Measurements from ENCODE around the gene GSTP1.
"Not testable (repeated sequence)": the region's sequence is repeated elsewhere in the genome, so short reads cannot be mapped to it uniquely, and the experiment has no call there.

GRCh38 chr11:67626131-67626833, 42.7 kb downstream of the GSTP1 start:
- TF ChIP-seq, protein P1, sequence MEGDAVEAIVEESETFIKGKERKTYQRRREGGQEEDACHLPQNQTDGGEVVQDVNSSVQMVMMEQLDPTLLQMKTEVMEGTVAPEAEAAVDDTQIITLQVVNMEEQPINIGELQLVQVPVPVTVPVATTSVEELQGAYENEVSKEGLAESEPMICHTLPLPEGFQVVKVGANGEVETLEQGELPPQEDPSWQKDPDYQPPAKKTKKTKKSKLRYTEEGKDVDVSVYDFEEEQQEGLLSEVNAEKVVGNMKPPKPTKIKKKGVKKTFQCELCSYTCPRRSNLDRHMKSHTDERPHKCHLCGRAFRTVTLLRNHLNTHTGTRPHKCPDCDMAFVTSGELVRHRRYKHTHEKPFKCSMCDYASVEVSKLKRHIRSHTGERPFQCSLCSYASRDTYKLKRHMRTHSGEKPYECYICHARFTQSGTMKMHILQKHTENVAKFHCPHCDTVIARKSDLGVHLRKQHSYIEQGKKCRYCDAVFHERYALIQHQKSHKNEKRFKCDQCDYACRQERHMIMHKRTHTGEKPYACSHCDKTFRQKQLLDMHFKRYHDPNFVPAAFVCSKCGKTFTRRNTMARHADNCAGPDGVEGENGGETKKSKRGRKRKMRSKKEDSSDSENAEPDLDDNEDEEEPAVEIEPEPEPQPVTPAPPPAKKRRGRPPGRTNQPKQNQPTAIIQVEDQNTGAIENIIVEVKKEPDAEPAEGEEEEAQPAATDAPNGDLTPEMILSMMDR (IDR thresholded peaks at IDR 0.05): not testable (repeated sequence)
- TF ChIP-seq, protein P2, sequence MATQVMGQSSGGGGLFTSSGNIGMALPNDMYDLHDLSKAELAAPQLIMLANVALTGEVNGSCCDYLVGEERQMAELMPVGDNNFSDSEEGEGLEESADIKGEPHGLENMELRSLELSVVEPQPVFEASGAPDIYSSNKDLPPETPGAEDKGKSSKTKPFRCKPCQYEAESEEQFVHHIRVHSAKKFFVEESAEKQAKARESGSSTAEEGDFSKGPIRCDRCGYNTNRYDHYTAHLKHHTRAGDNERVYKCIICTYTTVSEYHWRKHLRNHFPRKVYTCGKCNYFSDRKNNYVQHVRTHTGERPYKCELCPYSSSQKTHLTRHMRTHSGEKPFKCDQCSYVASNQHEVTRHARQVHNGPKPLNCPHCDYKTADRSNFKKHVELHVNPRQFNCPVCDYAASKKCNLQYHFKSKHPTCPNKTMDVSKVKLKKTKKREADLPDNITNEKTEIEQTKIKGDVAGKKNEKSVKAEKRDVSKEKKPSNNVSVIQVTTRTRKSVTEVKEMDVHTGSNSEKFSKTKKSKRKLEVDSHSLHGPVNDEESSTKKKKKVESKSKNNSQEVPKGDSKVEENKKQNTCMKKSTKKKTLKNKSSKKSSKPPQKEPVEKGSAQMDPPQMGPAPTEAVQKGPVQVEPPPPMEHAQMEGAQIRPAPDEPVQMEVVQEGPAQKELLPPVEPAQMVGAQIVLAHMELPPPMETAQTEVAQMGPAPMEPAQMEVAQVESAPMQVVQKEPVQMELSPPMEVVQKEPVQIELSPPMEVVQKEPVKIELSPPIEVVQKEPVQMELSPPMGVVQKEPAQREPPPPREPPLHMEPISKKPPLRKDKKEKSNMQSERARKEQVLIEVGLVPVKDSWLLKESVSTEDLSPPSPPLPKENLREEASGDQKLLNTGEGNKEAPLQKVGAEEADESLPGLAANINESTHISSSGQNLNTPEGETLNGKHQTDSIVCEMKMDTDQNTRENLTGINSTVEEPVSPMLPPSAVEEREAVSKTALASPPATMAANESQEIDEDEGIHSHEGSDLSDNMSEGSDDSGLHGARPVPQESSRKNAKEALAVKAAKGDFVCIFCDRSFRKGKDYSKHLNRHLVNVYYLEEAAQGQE (IDR thresholded peaks at IDR 0.05; ENCODE audit: insufficient read depth in 1 of 2, low read depth in 2 of 2, low read length in 1 of 2): not testable (repeated sequence)
- TF ChIP-seq POLR2AphosphoS5 (IDR thresholded peaks at IDR 0.05; ENCODE audit: low read depth, low read length); SIN3A (IDR thresholded peaks at IDR 0.05; ENCODE audit: borderline replicate concordance, insufficient read depth, low read depth, low read length): not testable (repeated sequence)
